Astrocyte (in vitro differentiated cells and primary cell): ENCODE measurements around the gene ACADS.

Source experiments
- CTCF ChIP-seq: IDR thresholded peaks from 2 replicates; pipeline ENCODE4 v1.5.1; 2011; ENCODE audit warnings: low read depth, mild to moderate bottlenecking, inconsistent platforms, low read length, moderate library complexity; ENCODE audit not compliant: insufficient read depth
- EZH2 ChIP-seq: IDR thresholded peaks from 2 replicates; pipeline ENCODE4 v1.6.1; 2012; ENCODE audit warnings: mild to moderate bottlenecking, low read length, inconsistent platforms; ENCODE audit not compliant: insufficient read depth

GRCh38 chr12:120754792-120755191 lies 29.2 kb downstream of the ACADS start:
- TF ChIP-seq CTCF (no peak), EZH2 (no peak)
